IPS-NIHi7 (cell line): Measurements from ENCODE around the gene KBTBD8.

ENCODE experiments used
- DNase-seq: peaks from one replicate; pipeline ENCODE4 v3.0.0; 2012; ENCODE audit warnings: mixed read lengths; ENCODE audit errors: extremely low spot score

The KBTBD8 gene, protein sequence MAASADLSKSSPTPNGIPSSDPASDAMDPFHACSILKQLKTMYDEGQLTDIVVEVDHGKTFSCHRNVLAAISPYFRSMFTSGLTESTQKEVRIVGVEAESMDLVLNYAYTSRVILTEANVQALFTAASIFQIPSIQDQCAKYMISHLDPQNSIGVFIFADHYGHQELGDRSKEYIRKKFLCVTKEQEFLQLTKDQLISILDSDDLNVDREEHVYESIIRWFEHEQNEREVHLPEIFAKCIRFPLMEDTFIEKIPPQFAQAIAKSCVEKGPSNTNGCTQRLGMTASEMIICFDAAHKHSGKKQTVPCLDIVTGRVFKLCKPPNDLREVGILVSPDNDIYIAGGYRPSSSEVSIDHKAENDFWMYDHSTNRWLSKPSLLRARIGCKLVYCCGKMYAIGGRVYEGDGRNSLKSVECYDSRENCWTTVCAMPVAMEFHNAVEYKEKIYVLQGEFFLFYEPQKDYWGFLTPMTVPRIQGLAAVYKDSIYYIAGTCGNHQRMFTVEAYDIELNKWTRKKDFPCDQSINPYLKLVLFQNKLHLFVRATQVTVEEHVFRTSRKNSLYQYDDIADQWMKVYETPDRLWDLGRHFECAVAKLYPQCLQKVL

DNA sequence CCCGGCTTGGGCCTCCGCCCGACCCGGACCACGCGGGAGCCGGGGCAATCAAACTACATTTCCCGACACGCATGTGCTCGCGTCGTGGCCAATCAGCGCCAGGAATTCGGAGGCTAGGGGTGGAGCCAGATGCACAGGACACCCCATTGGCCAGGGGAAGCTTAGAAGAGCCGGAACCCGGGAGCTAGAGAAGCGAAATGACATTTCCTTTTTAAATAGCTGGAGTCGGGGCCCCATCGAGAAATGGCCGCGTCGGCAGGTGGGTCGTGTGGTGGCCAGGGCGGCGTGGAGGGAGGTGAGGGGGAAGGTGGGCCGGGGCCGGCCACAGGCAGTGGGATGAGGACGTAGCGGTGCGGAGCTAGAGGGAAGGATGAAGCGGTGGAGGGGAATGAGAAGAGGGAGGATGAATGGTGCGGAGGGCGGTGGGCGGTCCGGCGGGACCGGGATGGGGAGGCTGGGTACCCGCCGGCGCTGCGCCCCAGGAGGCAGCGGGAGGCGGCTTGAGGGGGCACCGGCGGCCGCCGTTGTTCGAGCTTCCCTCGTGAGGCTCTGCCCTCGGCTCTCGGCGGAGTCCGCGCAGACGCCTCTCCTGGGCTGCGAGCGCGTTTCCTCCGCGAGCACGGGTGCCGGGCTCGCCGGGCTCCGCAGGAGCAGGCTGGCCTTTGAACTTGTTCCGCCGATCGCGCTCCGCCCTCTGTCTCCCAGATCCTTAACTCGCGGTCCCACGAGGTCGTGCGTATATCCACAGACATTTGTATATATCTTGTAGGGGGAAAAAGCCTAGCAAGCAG lies at the start of gene KBTBD8:
TSS of gene KBTBD8 (plus strand) at position 195 of the 791 bp plus-strand sequence. CDS start at position 244, 49 bp downstream.
- peak; percentile 99 for DNase-seq

DNA sequence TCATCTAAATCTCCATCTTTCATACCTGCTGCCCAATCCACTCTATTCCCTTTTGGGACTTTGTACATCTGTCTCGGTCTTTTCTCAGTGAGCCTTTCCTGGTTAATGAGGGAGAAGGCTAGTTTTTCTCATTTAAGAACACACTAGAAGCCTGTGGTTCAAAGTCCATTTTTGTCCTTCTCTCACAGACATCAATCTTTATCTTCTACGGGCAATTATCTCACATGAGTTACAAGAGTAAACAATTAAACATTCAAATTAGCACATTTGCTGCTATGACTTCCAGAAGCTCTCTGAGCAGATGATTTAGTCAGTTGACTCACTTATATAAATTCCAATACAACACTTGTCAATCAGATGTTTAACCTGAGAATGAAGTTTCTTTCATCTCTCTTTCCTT lies 49.3 kb upstream of the KBTBD8 start:
- DNase-seq, result no peak

DNA sequence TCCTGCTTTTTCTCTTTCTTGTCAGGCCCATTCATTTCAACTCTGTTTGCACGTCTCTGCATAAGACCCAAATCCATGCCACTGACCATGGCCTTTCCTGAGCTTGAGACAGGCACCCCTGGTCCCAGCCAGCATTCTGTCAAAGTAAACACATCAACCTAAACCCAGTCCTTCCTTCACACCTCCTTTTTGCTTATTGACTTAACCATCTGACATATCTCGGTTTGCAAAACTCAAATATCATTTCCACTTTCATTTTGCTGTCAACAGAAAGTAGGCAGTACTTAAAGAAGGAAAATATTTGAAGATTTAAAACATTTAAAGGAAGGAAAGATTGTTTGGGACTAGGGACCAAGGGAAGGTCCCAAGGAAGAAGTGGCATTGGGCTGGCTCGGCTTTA lies 48.2 kb upstream of the KBTBD8 start:
- no peak for DNase-seq

DNA sequence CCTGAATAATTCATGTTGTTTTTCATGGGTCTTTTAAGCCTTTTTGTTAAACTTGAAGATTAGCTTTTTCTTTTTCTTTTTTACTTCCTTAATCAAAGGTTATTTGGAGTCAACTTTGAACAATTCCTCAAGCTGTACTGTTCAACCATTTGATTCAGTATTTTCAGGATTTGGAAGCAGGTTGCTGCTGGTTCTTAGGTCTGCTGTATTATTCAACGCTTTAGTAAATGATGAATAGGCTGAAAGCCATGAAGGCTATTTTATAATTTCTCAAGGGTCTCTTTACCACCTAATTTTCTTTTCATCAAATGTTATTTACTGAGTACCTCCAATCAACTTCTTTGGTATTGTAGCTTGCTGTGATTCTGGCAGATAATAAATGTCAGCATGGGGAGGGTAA lies 45.8 kb upstream of the KBTBD8 start:
- DNase-seq, result no peak

DNA sequence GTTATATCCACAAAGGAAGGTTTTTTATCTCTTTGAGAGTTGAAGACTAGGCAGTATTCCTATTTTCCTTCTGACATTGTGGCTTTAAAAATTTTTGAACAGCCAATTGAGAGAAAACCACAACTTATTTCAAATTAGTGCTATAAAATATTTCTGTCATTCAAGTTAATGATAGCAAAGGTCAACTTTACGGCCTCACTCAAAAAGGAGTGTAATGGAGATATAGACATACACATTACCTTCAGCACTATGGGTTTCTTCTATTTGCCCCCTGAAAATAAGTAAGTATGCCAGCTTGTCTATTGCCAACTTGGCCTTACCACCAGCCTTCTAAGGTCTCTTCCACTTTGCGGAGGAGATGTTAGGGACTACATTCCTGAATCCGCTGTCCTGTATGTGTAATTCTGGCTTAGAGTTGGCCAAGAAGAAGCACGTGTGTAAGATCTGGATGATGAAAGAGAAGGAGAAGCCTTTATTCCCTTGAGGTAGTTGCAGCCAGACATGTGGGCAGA lies 44.1 kb upstream of the KBTBD8 start:
- DNase-seq, result no peak

DNA sequence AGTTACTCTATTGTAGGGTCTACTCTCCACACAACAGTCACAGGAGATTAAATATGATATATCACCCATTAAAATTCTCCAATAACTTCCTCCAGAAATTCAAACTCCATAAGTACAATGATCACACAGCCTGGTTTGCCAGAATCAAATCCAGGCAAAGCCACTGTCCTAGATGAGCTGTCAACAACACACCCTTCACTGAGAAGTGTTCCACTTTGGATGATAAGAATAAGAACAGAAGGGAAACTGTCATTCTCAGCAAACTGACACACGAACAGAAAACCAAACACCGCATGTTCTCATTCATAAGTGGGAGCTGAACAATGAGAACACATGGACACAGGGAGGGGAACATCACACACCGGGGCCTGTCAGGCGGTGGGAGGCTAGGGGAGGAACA lies 41.4 kb upstream of the KBTBD8 start:
- DNase-seq, result no peak

DNA sequence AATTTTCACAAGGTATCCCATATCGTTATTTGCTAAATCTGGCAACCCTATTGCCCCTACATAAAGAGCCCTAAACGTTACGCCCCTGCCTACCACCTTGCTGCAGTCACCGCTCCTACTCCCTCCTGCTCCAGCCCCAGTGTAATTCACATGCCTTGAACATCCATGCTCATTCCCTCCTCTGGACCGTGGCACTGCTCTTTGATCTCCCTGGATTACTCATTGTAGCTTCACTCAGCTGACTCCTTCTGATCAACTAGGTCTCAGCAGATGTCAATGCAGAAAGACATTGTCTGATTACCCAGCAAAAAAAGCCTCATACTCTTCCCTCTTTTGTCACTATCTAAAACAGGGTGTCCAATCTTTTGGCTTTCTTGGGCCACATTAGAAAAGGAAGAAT lies 40.7 kb upstream of the KBTBD8 start:
- DNase-seq, result no peak

DNA sequence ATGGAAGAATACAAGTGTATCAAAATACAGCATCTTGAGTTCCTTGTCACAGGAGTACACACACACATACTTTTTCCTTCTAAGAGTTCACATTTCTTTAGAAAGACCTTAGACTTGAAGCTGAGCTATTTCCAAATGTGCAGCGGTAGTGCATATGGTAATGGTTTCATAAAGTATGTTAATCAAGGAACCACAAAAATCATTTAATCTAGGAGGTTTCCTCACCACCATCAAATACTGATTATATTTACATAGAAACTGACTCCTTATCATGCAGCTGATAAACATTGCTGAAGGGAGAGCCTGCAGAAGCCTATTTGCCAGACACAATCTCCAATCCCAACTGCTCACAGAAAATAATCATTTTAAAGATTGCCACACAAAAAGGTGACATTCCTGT lies 40.0 kb upstream of the KBTBD8 start:
- DNase-seq, result no peak

DNA sequence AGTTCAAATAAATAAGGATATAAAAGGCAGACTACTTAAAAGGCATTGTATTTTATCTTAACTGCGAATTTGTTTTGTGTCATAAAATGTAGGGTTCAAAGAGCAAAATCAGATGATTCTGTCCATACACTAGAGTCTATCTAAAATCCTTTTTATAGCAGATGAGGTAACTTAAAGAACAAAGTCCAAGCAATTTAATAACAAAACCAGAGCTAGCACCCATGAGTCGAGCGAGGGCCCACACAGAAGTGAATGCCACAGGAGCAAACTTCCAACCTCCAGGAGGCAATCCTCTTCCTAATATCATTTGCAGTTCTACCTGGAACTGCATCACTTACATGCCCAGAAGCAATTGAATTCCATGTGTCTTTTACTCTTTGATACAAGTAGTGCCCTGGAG lies 35.4 kb upstream of the KBTBD8 start:
- no peak for DNase-seq

DNA sequence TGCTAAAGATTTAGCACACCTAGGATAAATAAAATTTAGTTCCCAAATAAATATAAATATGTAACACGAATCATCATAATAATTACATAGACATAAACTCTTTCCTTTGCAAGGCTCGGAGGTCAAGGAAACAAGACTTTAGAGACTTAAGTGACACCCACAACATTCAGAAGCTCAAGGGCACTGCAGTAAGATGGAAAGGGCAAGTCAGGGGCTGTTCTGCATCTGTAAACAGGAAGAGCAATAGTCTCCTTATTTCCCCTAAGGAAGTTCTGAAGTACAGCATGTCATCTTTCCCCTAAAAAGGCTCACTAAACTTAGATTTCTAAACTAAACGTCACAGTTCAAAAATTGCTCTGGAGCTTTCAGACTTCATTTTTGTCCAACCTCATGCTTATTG lies 26.9 kb upstream of the KBTBD8 start:
- no peak for DNase-seq

DNA sequence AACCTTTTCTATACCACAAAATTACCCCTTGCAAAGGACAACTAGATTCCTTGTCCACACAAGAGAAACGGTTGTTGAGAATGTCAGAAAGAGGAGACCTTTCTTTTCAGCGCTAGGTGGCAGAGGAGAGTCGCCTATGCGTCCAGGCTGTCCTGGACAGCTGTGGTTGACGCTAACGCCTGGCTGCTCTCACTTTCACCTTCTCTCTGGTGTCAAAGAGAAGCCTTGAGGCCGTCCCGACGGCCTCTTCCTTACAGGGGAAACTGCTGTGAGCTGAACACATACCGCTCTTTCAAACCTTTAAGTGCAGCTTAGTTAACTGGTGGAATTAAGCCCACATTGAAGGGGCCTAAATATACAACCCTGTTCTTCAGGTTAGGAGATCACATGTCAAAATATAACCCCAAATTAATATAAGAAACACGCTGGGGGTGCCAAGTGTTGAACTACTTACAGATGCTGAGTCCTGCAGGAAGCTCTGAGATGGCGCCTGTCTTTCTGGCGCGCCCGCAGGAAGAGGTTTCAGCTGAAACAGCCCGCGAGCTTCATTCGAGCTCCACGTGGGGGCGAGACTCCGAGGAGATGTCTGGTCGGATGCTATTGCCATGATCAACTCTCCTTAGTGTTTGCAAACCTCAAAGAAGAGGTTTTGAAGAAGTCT lies 26.1 kb upstream of the KBTBD8 start:
- DNase-seq, result peak; percentile 84

DNA sequence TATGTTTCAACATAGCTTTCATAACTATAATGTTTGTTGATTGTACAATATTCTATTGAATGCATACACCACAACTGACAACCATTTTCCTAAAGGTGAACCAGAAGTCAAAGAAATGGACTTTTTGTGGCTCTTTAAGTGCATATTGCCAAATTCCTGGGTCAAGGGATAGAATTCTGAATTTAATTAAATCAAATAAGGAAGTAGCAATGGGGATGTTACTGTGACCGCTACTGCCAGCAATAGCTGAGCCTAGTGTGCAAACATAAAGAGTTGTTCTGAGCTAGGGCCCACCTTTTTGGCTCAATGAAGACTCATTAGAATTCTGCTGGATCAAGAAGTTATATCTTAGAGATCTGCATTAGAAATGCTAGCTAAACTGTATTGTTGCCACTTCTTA lies 17.3 kb upstream of the KBTBD8 start:
- no peak for DNase-seq

DNA sequence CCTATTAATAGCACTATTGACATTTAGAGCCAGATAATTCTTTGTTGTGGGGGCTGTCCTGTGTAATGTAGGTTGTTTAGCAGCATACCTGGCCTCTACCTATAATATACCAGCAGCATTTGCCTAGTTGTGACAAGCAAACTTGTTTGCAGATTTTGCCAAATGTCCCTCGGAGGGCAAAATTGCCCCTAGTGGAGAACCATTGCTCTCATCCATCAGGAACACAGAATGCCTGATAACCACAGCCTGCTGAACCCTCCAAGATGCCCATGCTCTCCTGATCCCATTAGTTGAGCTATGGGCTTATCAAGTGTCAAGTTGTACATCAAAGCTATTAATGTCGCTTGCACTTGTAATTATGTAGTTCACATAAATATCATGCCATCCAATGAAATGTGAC lies 15.0 kb upstream of the KBTBD8 start:
- no peak for DNase-seq

DNA sequence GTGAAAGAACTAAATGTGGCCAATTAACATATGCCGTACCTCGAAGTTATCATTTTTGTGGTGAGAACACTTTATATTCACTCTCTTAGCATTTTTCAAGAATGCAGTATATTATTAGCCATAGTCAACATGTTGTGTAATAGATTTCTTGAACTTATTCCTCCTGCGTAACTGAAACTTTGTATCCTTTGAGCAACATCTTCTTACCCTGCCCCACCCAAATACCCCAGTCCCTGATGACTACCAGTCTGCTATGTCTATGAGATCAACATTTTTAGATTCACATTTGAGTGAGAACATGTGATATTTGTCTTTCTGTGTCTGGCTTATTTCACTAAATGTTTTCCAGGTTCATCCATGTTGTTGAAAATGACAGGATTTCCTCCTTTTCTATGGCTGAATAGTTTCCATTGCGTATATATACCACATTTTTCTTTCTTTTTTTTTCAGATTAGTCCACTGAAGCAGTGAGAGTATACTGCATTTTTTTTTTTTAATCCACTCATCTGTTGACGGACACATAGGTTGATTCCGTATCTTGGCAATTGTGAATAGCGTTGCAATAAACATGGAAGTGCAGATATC lies 12.7 kb upstream of the KBTBD8 start:
- no peak for DNase-seq

DNA sequence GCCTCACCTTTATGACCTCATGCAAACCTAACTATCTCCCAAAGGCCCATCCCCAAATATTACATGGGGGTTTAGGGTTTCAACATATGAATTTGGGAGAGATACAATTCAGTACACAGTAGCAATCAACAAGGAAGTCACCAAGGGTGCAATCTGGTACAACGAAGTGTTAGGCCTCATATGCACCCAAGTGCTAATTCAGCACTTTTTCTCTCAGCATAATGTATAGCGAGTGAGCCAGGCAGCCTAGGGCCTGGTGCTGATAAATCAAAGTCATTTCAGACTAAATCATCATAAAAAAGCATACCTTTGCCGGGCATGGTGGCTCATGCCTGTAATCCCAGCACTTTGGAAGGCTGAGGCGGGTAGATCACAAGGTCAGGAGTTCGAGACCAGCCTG lies 11.7 kb upstream of the KBTBD8 start:
- no peak for DNase-seq

DNA sequence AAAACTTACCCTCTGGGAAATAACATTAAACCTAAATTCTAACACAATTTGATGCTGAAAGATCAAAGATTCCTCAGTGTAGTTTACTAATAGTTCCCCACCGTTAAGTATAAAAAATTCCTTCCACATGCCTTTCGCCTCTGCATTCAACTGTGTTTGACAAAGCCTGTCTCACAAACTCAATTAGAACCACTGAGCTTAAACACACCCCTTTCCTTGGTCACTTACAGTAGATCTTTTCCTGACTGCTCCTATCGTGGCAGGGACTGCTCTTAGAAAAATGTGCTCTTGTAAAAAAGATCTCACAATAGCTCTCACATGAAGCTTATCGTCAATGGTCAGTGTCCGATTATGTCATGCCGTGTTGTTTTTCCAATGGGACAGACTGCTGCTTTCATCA lies 8.9 kb upstream of the KBTBD8 start:
- no peak for DNase-seq

DNA sequence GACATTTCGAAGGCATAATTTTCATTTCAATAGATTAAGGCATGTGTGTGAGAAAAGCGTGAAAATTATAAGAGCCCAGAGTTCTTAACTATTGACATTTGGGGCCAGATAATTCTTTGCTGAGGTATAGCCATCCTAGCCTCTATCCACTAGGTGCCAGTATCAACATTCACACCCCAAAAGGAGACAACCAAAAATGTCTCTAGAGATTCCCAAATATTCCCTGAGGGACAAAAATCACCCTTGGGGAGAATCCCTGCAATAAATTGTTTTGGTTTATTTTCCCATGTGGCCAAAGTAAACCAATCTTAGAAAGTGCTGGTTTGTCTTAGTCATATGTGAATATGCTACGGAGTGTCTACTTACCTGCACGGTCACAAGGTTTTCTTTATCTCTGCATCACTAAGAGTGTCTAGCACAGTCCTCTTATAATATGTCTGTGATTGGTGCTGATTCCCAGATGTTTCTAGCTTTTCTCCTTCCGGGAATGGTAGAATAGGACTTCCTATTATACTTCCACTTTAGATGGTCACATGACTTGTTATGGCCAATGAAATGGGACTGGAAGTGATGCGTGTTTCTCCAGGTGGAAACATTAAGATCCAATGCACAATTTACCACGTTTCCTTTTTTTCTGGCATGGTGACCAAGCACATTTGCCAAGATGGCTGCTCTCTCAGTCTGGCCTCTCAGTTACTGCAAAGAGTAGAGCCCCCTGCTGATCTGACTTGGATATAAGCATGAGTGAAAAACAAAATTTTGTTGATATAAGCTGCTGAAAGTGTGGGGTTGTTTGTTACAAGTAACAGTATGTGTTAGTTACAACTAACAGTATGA lies 8.0 kb upstream of the KBTBD8 start:
- no peak for DNase-seq

DNA sequence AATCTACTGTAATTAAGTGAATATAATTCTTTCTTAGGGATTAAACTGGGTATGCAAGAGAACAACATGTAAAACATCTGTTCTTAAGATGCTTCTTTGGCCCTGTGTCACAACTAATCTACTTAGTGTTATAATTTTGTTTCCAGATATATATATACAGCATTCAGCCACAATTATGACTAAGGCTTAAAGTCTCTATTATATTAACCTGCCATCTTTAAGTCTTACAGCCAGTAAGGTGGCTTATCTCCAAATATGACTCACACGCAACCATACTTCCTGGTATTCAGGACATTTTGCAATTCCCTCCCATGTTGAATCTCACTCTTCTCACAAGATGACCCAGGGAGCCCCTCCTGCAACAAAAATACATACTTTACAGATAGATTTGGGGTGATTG lies 6.6 kb upstream of the KBTBD8 start:
- DNase-seq, result no peak

DNA sequence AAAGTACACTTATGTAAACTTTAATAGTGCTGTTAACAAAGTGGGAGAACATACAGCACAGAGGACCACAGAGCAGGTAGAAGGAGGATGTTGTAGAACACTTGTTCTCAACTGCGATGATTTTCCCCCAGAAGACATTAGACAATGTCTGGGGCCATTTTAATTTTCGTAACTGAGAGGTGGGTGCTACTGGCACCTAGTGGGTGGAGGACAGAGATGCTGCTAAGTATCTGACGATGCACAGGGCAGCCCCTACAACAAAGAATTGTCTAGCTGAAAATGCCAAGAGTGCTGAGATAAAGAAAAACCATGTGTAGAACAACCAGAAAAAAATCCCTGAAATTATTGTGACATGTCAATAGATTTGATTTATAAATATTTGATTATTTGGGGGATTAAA lies 5.0 kb upstream of the KBTBD8 start:
- DNase-seq, result no peak

DNA sequence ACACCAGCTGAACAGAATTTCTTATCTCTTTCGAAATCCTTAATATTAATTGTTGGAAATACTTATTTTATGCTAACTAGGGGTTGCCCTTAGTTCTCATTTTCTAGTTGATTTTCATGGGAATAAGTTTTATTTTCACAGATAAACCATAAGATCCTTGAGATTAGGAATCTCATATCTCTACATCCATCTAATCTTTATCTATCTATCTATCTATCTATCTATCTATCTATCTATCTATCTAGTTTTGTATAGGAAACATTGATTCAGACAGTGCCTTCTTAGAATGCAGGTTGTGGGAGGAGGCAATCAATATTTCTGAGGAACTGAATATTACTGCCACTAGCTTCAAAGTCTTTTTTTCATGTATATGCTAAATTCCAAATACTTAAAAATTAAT lies 3.5 kb upstream of the KBTBD8 start:
- no peak for DNase-seq

DNA sequence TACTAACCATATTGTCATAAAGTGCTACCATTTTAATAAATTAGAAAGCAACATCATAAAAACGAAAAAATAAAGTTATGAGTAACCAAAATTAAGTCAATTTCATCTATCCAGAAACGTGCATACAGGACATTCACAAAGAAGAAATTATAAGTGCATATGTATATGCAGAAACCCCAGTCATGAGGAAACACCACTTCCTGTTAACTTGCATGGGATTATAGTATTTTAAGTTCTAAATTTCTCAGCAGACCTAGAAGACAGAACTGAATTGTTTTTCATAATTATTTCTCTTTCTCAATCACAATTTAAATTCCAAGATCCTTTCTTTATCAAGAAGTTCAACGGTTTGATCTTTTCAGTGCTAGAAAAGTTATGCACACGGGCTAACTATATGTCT lies 1.4 kb upstream of the KBTBD8 start:
- no peak for DNase-seq
